Measurements from ENCODE around the gene RBBP8NL.

Gene RBBP8NL

GRCh38 chr20:62427172-62428001 is at the start of gene RBBP8NL:
Gene RBBP8NL (minus strand): TSS chr20:62427539. CDS start chr20:62419647, 7,892 bp downstream.
- no peak for DNase-seq (ENCODE audit: low read depth in 2 of 2)

DNA sequence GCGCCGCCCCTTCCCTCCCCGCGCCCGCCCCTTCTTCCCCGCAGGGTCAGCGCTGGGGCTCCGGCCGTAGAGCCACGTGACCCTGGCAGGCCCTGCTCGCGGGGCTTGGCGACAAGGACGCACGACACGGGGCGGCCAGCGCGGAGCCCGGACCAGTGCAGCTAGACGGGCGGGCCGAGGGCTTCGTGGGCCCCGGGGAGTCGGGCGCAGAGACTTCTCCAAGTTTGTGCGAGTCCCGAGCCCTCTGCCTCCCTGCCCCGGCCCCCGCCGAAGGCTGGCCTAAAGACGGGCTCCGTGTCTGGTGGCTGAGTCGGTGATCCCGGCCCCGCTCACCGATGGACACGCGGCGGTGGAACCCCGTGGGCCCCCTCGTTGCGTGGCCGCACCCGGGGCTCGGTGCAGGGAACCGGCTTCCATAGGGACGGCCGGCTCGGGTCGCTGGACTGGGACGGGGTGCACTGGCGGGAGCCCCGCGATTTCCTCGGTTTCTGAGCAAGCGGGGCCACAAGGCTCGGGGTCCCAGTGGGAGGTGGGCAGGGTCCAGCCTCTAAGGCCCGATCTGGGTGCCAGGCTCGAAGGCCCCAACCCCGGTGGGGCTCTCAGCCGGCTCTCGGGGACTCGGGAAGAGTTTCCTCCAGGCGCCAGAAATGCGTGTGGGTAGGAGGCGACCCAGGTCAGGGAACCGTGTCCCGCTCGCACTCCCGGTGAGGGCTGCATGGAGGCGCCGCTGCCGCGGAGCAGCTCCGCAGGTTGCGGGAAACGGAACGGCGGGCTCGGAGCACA is 48.9 kb upstream of the RBBP8NL start:
- no peak for DNase-seq (ENCODE audit: low read depth in 2 of 2)

DNA sequence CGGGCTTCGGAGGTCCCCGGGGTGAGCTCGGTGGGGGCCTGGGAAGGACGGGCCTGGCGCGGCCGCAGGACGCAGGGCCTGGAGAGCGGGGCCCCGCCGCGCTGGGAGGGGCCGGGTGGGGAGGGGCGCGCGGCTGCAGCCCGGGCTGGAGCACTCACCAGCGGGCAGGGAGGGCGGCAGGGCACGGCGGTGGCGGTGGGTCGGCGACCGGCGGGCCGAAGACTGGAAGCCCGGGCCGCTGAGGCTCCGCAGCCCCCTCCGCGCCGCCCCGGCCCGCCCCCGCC is 48.4 kb upstream of the RBBP8NL start, which contains the start of gene GATA5:
Gene GATA5, minus strand, starts transcription at position 224 of the 284 bp plus-strand sequence. CDS start 474 bp downstream, outside the sequence.
- no peak for DNase-seq (ENCODE audit: low read depth in 2 of 2)

GRCh38 chr20:62475027-62475771 is 47.9 kb upstream of the RBBP8NL start:
- no peak for DNase-seq (ENCODE audit: low read depth in 2 of 2)

DNA sequence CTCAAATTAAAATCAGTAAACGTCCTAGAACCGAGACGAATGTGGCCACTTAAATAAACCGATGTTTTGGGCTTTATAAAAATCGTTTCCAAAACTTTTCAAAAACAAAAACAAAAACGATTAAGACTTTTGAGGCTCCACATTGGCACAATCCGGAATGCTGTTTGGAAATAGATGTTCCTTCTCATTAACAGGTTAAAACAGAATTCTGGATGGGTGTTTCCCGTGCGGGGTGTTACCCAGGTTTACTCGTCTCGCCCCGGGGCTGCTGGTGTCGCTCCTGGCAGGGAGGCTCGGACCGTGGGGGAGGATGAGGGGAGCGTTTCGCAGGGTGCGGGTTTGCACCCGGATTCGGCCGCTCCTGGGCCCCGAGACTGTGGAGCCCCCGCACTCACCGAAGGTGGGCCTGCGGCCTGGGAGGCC is 47.3 kb upstream of the RBBP8NL start:
- no peak for DNase-seq (ENCODE audit: low read depth in 2 of 2)

DNA sequence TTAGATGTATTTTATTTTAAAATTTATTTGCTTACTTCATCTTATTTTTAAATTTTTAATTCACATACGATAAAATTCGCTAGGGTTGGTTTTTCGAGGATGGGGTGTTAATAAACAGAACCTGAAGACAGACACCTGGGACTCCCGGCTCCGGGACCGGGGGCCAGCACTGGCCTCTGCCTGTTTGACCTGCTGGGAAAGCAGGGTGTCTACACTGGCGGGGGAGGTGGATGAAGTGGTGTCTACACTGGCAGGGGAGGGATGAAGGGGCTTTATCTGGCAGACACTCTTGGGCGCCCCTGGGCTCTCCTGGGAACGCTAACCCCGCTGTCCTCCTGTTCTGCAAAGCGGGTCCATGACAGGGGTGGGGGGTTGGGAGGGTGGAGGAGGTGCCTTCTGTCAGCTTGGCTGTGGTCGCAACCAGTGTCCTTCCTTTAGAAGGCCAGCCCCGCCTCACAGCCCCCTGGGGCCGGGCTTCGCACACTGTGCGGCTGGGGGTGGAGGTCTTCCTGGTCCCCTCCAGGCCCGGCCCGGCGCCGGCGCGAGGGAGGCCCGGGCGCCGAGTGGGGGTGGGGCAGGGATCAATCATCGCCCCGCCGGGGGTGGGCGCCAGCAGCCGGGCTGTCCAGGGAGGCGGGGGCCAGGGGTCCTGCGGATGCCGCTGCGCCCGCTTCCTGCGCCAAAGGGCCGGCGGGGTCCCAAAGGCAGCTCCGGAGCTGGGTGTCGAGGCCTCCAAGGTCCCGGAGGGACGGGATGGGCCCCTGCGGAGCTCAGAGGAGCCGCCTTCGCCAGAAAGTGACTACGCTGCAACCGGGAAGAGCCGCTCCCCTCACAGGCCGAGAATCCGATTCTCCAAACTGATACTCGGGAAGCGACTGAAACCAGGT is 46.6 kb upstream of the RBBP8NL start:
- no peak for DNase-seq (ENCODE audit: low read depth in 2 of 2)

- DNase-seq (ENCODE audit: low read depth in 2 of 2) = no peak
These were observed 45.7 kb upstream of the RBBP8NL start for GRCh38 chr20:62472941-62473585.

DNA sequence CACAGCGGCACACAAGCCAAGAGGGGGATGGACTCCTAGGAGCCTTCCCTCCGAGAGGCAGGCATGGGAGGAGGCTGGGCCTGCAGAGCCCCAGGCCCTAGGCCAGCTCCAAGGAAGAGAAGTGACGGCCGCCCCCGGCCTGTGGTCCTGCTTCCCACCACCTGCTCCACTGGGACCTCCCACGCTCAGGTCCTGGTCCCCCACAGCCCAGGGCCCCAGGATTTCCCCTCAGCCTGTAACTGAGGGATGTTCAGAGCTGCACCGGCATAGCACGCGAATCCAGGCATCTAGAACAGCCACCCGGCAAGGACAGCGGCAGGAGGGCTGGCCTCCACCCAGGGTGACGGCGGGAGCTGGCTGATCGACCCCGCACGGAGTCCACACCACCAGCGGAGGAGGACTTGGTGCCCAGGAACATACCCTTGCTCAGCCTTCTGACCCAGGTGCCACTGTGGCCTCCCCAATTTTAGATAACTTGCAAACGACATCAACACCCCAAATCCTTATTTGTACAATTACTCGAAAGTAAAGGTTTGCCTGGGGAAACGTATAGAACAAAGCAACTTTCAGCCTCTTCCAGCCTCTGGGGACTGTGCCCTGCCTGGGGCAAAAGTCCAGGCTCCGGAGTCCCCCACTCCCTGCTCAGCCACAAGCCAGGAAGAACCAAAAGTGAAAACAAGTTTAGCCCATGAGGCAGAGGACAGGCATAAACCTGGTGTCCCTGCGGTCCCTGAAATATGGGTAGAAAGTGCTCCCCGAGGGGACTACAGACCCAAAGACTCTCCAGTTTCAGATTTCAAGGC is 45.0 kb upstream of the RBBP8NL start:
- no peak for DNase-seq (ENCODE audit: low read depth in 2 of 2)

DNA sequence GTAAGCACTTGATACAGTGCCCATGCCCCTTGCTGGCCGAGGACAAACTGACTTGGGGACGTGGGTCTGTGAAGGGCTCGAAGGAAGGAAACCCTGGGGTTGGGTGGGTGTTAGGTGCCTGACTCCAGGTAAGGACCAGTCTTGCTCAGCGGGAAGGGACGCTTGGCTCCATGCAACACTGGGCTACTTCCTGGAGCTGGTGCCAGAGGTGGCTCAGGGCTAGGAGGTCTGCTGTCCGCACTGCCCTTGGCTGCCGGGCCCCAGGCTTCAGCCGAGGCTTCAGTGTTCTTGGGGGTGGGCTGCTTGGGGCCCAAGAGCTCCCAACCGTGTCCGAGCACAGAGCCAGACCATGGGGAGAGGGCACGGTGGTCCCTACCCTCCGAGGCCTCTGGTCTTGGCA is 43.1 kb upstream of the RBBP8NL start:
- DNase-seq (ENCODE audit: low read depth in 2 of 2) = no peak

GRCh38 chr20:62470001-62470400 is 42.7 kb upstream of the RBBP8NL start:
- no peak for DNase-seq (ENCODE audit: low read depth in 2 of 2)

DNA sequence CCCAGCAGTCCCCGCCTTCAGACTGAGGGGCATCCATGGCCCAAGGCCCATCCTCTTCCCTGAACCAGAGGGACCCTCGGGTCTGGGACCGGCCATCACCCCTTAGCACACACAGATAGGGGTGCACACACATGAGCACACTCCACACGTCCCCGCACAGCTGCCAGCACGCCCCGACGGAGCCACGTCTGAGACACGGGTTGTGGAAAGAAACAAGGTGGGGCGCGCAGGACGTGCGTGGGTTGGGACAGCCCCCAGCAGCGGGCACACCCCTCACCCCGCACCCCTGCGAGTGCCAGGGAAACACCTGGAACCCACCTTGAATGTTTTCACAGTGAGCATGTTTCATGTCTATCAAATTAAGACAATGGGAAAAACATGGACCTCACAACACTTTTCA is 42.0 kb upstream of the RBBP8NL start:
- DNase-seq (ENCODE audit: low read depth in 2 of 2) = no peak

DNA sequence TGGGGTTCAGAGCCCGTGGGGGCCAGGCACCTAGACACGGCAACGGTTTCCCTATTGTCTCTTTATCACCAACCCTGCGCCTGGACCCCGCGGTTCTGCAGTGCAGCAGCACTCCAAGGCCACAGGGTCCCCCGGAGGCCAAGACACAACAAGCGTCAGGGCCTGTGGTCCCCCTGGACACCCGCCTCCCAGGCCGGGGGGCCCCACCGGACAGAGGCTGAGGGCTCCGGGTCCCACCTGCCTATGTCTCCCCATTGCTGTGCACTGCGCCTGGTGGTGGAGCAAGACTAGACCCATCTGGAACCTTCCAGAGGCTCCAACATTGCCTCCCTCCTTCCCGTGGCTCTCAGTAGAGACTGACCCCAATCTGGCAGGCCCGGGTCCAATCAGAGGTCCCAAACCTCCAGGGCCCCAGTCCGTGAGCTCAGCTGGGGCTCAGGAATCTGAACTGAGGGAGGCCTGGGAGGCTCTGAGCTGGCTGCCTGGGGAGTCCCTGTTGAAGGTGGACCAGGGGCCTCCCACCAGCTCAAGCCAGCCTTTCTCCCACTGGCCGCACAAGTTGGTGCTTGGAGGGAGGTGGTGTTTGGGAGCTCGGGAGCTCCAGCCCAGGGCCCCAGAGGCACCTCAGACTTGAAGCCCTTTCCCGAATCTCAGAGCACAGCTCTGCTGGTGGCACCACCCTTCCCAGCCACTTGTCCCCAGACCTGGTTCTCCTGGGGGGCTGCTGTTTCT is 39.6 kb upstream of the RBBP8NL start:
- DNase-seq (ENCODE audit: low read depth in 2 of 2) = no peak

- DNase-seq (ENCODE audit: low read depth in 2 of 2) = no peak
These were observed 38.9 kb upstream of the RBBP8NL start for GRCh38 chr20:62466072-62466760.

- no peak for DNase-seq (ENCODE audit: low read depth in 2 of 2)
These were observed 37.7 kb upstream of the RBBP8NL start for GRCh38 chr20:62464990-62465389.

- no peak for DNase-seq (ENCODE audit: low read depth in 2 of 2)
These were observed 37.1 kb upstream of the RBBP8NL start for GRCh38 chr20:62464425-62464770.

DNA sequence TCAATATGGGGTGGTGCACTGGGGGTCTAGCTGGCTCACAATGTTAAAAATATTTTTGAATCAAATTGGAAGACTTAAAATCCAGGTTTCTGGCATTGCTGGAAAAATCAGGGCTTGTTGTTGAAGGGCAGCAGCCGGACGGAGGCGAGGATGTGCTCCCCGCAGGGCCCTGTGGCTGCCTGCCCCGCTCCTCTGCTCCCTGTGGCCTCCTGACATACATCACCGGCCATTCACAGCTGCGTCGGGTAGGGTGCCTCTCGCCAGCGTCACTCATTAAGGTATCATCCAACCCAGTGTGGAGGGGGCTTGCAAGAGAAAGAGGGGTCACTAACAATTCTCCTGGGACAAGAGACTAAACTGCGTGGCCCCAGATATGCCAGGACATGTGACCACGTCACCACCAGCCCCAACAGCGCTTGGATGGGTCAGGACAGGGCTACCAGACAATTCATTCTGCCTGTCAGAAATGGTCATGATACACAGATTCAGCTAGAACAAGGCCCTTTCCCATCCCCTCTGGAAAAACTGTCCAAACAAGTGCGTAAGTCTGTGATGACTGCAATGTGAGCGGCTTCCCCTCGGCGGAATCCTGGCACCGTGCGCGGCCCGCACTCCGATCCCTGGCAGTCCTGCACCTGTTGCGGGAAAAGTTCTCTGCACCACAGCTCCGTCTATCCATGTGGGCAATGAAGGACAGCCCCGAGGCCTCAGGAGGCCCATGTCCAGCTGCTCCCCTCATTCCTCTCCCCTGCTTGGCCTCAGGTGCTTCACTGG is 36.5 kb upstream of the RBBP8NL start:
- DNase-seq (ENCODE audit: low read depth in 2 of 2) = no peak

- DNase-seq (ENCODE audit: low read depth in 2 of 2) = no peak
These were observed 35.7 kb upstream of the RBBP8NL start for GRCh38 chr20:62462976-62463592.

DNA sequence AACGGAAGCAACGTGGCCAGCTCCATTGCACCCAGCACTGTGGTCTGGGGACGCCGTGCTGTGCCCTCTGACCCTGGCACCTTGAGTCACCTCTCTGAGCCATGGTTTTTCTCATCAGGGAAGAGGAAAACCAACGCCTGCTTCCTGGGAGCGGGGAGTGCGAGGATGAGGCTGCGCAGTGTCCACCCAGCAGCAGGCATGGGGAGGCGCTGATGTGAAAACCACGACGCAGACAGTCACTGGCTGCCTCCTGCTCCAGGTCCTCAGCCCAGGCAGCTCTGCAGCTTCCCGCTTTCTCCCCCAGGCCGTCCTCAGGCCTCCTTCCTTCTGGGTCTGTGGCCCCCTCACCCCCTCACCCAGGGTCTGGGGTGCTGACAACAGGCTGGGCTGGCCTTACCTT is 34.5 kb upstream of the RBBP8NL start:
- no peak for DNase-seq (ENCODE audit: low read depth in 2 of 2)
